HFFc6 (cell line): ENCODE results near the gene NINJ2. TPM values are rescaled to one million over a fixed set of nuclear protein-coding genes. Genes with fewer than 3 reads are reported as not detected.
A peak's percentile ranks its signal among the peaks of the same experiment; 100 is the strongest.
"Not testable (repeated sequence)": the region's sequence is repeated elsewhere in the genome, so short reads cannot be mapped to it uniquely, and the experiment has no call there.

ENCODE experiments used
- DNase-seq: peaks from one replicate; pipeline ENCODE4 v3.0.0-alpha.2; 2018
- H3K27ac Mint-ChIP-seq: 2 replicates; pipeline ENCODE4 v1.8.0; 2020; ENCODE audit warnings: mild to moderate bottlenecking, mixed read lengths
- H3K27me3 Mint-ChIP-seq: 2 replicates; pipeline ENCODE4 v1.8.0; 2021; ENCODE audit warnings: mild to moderate bottlenecking, moderate library complexity, mixed read lengths; ENCODE audit not compliant: insufficient read depth
- H3K36me3 Mint-ChIP-seq: 2 replicates; pipeline ENCODE4 v1.8.0; 2021; ENCODE audit warnings: low read depth, mixed read lengths
- H3K4me1 Mint-ChIP-seq: 2 replicates; pipeline ENCODE4 v1.8.0; 2020; ENCODE audit warnings: low read depth, mixed read lengths
- H3K4me3 Mint-ChIP-seq: 2 replicates; pipeline ENCODE4 v1.8.0; 2020; ENCODE audit warnings: mild to moderate bottlenecking, moderate library complexity, mixed read lengths
- H3K9me3 Mint-ChIP-seq: 2 replicates; pipeline ENCODE4 v1.8.0; 2020; ENCODE audit warnings: mild to moderate bottlenecking, mixed read lengths
- CTCF ChIP-seq: fragments of 200-600 bp; sonication (generic); IDR thresholded peaks from 2 replicates; pipeline ENCODE4 v1.5.0; 2021; ENCODE audit warnings: antibody characterized with exemption, mild to moderate bottlenecking
- total RNA-seq, 6 experiments: library from RNA; stranded (reverse); fragmentation: NEBNext Ultra II Directional; extraction: Animal tissue kit (Norgen Biotek cat#: 25700); gene quantifications; 2 replicates in 1 of 6; 3 replicates in 5 of 6; pipeline ENCODE4 v1.2.3, GENCODE V29; 2021

Gene NINJ2
- total RNA-seq, 6 experiments from 2014 or later = not detected

GRCh38 chr12:630656-631632 is 32.3 kb downstream of the NINJ2 start:
- Mint-ChIP-seq H3K27ac (peak overlapping the region; percentile 77), H3K4me1 (peaks cover 32% of the 10 kb centered on the region), H3K4me3 (0 out of 2 replicates have a peak overlapping the region, but pooled peaks have one; percentile 52), H3K9me3 (no peaks in the 10 kb centered on the region), H3K27me3 (peaks cover 2% of the 10 kb centered on the region; the same call in 1 of the 2 replicates), H3K36me3 (no peaks in the 10 kb centered on the region)
- no peak for TF ChIP-seq CTCF
- DNase-seq = no peak

- DNase-seq, H3K27ac Mint-ChIP-seq, H3K4me3 Mint-ChIP-seq, H3K36me3 Mint-ChIP-seq, H3K9me3 Mint-ChIP-seq, H3K27me3 Mint-ChIP-seq: not testable (repeated sequence)
- H3K4me1 Mint-ChIP-seq = peaks cover 21% of the 10 kb centered on the region
Observed at GRCh38 chr12:628742-629078, 34.5 kb downstream of the NINJ2 start.

- Mint-ChIP-seq H3K27me3 (no peaks in the 10 kb centered on the region; the same call in 1 of the 2 replicates), H3K4me3 (no peak overlapping the region), H3K36me3 (no peaks in the 10 kb centered on the region), H3K9me3 (no peaks in the 10 kb centered on the region), H3K4me1 (peaks cover 18% of the 10 kb centered on the region), H3K27ac (no peak overlapping the region)
- no peak for TF ChIP-seq CTCF
- no peak for DNase-seq
Observed at GRCh38 chr12:627863-628741, 35.1 kb downstream of the NINJ2 start.

GRCh38 chr12:627285-627684 is 36.0 kb downstream of the NINJ2 start:
- peaks cover 11% of the 10 kb centered on the region for H3K4me1 Mint-ChIP-seq

GRCh38 chr12:625998-626397 is 37.2 kb downstream of the NINJ2 start:
- no peaks in the 10 kb centered on the region for H3K9me3 Mint-ChIP-seq
- no peaks in the 10 kb centered on the region; the same call in 1 of the 2 replicates for H3K4me1 Mint-ChIP-seq
- no peak overlapping the region for H3K4me3 Mint-ChIP-seq
- peaks cover 6% of the 10 kb centered on the region for H3K27me3 Mint-ChIP-seq
- no peak overlapping the region for H3K27ac Mint-ChIP-seq
- no peak for DNase-seq
- no peak for TF ChIP-seq CTCF
- no peaks in the 10 kb centered on the region for H3K36me3 Mint-ChIP-seq

More at GRCh38 chr12:627285-627684, 36.0 kb downstream of the NINJ2 start:
- no peaks in the 10 kb centered on the region for H3K9me3 Mint-ChIP-seq
- H3K27me3 Mint-ChIP-seq = no peaks in the 10 kb centered on the region; the same call in 1 of the 2 replicates
- DNase-seq = no peak
- H3K36me3 Mint-ChIP-seq = no peaks in the 10 kb centered on the region
- no peak overlapping the region for H3K4me3 Mint-ChIP-seq
- no peak overlapping the region for H3K27ac Mint-ChIP-seq
- TF ChIP-seq CTCF = no peak
